HFFc6 (cell line): ENCODE measurements around the gene CEACAM4. TPM values are rescaled to one million over a fixed set of nuclear protein-coding genes. Genes with fewer than 3 reads are reported as not detected.

Experiments
- DNase-seq: peaks from one replicate; pipeline ENCODE4 v3.0.0-alpha.2; 2018
- H3K27ac Mint-ChIP-seq: 2 replicates; pipeline ENCODE4 v1.8.0; 2020; ENCODE audit warnings: mild to moderate bottlenecking, mixed read lengths
- H3K27me3 Mint-ChIP-seq: 2 replicates; pipeline ENCODE4 v1.8.0; 2021; ENCODE audit warnings: mild to moderate bottlenecking, moderate library complexity, mixed read lengths; ENCODE audit not compliant: insufficient read depth
- H3K36me3 Mint-ChIP-seq: 2 replicates; pipeline ENCODE4 v1.8.0; 2021; ENCODE audit warnings: low read depth, mixed read lengths
- H3K4me1 Mint-ChIP-seq: 2 replicates; pipeline ENCODE4 v1.8.0; 2020; ENCODE audit warnings: low read depth, mixed read lengths
- H3K4me3 Mint-ChIP-seq: 2 replicates; pipeline ENCODE4 v1.8.0; 2020; ENCODE audit warnings: mild to moderate bottlenecking, moderate library complexity, mixed read lengths
- H3K9me3 Mint-ChIP-seq: 2 replicates; pipeline ENCODE4 v1.8.0; 2020; ENCODE audit warnings: mild to moderate bottlenecking, mixed read lengths
- total RNA-seq, 6 experiments: library from RNA; stranded (reverse); fragmentation: NEBNext Ultra II Directional; extraction: Animal tissue kit (Norgen Biotek cat#: 25700); gene quantifications; 2 replicates in 1 of 6; 3 replicates in 5 of 6; pipeline ENCODE4 v1.2.3, GENCODE V29; 2021
- TF ChIP-seq, protein P1 (sequence below): fragments of 200-600 bp; sonication (generic); IDR thresholded peaks from 2 replicates; pipeline ENCODE4 v1.5.0; 2021; ENCODE audit warnings: antibody characterized with exemption, mild to moderate bottlenecking

The CEACAM4 gene
- total RNA-seq, 6 experiments from 2014 or later: not detected

DNA sequence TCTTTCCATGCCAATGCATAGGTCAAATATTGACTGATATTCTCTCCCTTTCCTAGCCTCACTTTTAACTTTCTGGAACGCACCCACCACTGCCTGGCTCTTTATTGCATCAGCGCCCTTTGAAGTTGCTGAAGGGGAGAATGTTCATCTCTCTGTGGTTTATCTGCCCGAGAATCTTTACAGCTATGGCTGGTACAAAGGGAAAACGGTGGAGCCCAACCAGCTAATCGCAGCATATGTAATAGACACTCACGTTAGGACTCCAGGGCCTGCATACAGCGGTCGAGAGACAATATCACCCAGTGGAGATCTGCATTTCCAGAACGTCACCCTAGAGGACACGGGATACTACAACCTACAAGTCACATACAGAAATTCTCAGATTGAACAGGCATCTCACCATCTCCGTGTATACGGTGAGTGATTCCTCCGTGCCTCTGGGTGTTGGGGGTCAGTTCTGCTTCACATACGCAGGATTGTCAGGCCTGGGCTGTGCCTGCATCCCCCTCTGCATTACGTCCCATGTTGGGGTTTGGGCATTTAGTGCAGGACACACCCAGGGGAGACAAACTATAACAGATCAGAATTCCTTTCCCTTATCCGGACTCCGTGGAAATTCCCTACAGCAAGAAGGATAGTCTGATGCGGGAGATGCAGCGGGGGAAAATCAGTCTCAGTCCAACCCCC, 49.6 kb downstream of the CEACAM4 start:
- DNase-seq: no peak
- no peaks in the 10 kb centered on the region; the same call in 1 of the 2 replicates for H3K36me3 Mint-ChIP-seq
- peaks cover 16% of the 10 kb centered on the region for H3K9me3 Mint-ChIP-seq
- TF ChIP-seq, protein P1, sequence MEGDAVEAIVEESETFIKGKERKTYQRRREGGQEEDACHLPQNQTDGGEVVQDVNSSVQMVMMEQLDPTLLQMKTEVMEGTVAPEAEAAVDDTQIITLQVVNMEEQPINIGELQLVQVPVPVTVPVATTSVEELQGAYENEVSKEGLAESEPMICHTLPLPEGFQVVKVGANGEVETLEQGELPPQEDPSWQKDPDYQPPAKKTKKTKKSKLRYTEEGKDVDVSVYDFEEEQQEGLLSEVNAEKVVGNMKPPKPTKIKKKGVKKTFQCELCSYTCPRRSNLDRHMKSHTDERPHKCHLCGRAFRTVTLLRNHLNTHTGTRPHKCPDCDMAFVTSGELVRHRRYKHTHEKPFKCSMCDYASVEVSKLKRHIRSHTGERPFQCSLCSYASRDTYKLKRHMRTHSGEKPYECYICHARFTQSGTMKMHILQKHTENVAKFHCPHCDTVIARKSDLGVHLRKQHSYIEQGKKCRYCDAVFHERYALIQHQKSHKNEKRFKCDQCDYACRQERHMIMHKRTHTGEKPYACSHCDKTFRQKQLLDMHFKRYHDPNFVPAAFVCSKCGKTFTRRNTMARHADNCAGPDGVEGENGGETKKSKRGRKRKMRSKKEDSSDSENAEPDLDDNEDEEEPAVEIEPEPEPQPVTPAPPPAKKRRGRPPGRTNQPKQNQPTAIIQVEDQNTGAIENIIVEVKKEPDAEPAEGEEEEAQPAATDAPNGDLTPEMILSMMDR: no peak
- H3K4me1 Mint-ChIP-seq: no peaks in the 10 kb centered on the region
- peaks cover 20% of the 10 kb centered on the region for H3K27me3 Mint-ChIP-seq
- no peak overlapping the region for H3K4me3 Mint-ChIP-seq
- H3K27ac Mint-ChIP-seq: no peak overlapping the region

DNA sequence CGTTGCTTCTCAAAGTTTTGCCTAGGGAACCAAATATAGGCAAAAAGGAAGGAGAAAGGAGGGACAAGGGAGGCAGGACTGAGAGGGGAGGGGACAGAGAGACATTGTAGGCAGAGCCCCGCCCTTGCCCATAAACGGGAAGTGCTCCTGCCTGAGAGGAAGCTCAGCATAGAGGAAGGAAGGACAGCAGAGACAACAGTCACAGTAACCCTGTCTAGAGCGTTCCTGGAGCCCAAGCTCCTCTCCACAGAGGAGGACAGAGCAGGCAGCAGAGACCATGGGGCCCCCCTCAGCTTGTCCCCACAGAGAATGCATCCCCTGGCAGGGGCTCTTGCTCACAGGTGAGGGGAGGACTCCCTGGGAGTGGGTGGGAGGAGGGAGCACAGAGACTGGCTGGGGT, 50.9 kb downstream of the CEACAM4 start, which contains the start of gene CEACAM21:
CEACAM21 (plus strand) TSS at position 169 of the 400 bp plus-strand sequence; CDS start at position 278, 109 bp downstream.
- H3K9me3 Mint-ChIP-seq: peaks cover 5% of the 10 kb centered on the region; the same call in 1 of the 2 replicates
- H3K4me1 Mint-ChIP-seq: no peaks in the 10 kb centered on the region
- DNase-seq: no peak
- no peaks in the 10 kb centered on the region for H3K36me3 Mint-ChIP-seq
- H3K4me3 Mint-ChIP-seq: no peak within 1 kb of the TSS
- TF ChIP-seq, protein P1: no peak
- no peak within 1 kb of the TSS for H3K27ac Mint-ChIP-seq
- peaks cover 22% of the 10 kb centered on the region for H3K27me3 Mint-ChIP-seq

DNA sequence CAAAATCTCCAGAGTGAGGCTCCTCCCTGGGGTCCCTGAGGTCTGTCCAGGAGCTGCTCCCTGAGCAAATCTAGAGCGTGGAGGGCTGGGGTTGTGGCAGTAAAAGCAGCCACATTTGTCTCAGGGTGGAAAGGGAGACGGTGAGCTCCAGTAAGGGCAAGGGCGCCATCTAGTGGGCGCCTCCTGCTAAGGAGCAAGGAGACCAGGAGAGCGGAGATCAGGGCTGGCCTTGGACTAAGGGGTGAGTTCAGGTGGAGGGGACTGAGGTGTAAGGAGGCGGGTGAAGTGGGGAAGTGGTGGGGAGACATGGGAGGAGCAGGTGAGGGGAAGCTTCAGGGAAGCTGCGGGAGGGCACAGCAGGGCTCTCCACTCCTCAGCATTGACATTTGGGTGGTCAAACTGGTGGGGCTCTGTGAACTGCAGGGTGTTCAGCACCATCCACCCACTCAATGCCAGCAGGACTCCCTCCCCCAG, 56.2 kb downstream of the CEACAM4 start:
- peak; percentile 54 for DNase-seq
- Mint-ChIP-seq H3K36me3 (no peaks in the 10 kb centered on the region), H3K27ac (no peak overlapping the region), H3K4me1 (no peaks in the 10 kb centered on the region), H3K4me3 (no peak overlapping the region), H3K27me3 (peaks cover 22% of the 10 kb centered on the region), H3K9me3 (no peaks in the 10 kb centered on the region)
- TF ChIP-seq, protein P1: peak; percentile 92

DNA sequence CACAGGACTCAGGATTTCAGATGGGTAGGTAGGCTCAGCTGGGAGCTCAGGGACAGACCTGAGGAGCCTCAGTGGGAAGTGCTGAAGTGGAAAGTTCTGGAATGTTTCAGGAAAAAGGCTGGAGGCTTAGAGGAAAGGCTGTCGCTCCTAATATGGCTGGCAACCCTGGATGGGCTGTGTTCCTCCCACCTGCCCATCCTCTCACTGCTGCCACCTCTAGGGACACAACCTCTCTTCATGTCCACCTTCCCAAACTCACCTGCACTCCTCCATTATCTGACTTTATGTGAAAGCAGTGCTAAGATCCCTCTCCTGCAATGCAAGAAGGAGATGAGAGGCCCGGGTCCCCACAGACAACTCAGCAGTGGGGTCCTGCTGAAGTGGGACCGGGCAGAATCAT, 56.7 kb downstream of the CEACAM4 start:
- Mint-ChIP-seq H3K36me3 (no peaks in the 10 kb centered on the region), H3K27ac (no peak overlapping the region), H3K27me3 (peaks cover 22% of the 10 kb centered on the region), H3K4me1 (no peaks in the 10 kb centered on the region), H3K9me3 (no peaks in the 10 kb centered on the region), H3K4me3 (no peak overlapping the region)
- DNase-seq: no peak
- TF ChIP-seq, protein P1: no peak

DNA sequence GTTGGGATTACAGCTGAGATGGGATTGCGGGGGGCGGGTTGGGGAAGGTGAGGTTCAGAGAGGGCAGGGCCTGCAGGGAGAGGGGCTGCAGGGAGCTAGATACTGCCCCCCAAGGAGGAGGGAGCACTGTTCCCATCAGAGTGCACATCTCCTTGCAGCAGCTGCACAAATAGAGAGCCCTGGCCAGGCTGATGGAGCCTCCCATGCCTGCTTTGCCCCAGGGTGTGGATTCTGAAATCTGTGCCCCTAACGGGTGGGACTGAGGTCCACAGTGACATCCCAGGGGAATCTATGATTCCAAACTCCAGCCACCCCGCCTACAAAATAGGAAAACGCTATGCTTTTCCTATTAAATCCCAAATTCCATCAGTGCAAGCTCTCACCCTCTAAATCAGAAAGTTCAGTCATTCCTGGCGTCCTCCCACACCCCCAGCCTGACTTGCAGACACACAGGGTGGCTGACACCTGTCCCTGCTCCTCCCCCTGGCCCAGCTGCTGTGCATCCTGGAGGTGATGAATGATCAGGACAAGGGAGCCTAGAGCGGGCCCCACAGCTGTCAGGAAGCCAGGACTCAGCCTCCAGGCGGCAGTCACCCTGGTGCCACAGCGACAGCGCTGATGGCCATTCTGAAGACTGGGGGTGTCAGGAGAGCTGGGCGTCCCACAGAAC, 57.3 kb downstream of the CEACAM4 start:
- TF ChIP-seq, protein P1: no peak
- no peak overlapping the region for H3K27ac Mint-ChIP-seq
- DNase-seq: no peak
- no peak overlapping the region for H3K4me3 Mint-ChIP-seq
- H3K27me3 Mint-ChIP-seq: peaks cover 24% of the 10 kb centered on the region
- no peaks in the 10 kb centered on the region for H3K36me3 Mint-ChIP-seq
- no peaks in the 10 kb centered on the region for H3K9me3 Mint-ChIP-seq
- no peaks in the 10 kb centered on the region for H3K4me1 Mint-ChIP-seq

Other genes starting within 250 kb of the CEACAM4 start
- 10 to 100 TPM; 16.5 to 23.5 (median 18.1) TPM for gene EXOSC5, start 229.7 kb downstream of the CEACAM4 start, total RNA-seq
- gene BCKDHA, start 229.3 kb downstream of the CEACAM4 start, total RNA-seq: 10 to 100 TPM in 3 of 6 experiments, 1 to 10 TPM in 3; 7.8 to 17.6 (median 9.8) TPM
- gene B3GNT8, start 199.7 kb downstream of the CEACAM4 start, total RNA-seq: 1 to 10 TPM in 3 of 6 experiments, under 1 TPM in 3; 0.47 to 2.1 (median 0.99) TPM
- gene DMAC2, start 187.2 kb downstream of the CEACAM4 start, total RNA-seq: 10 to 100 TPM; 42.8 to 52.2 (median 46.3) TPM
- not detected for gene ERICH4, start 183.9 kb downstream of the CEACAM4 start, total RNA-seq
- gene CEACAM21, start 50.9 kb downstream of the CEACAM4 start, total RNA-seq: not detected
- not detected for gene CEACAM7, start 61.2 kb upstream of the CEACAM4 start, total RNA-seq
- gene CEACAM5, start 81.6 kb upstream of the CEACAM4 start, total RNA-seq: under 1 TPM in 1 of 6 experiments, not detected in 5; 0.31 TPM
- gene CEACAM6, start 128.5 kb upstream of the CEACAM4 start, total RNA-seq: not detected
- gene CEACAM3, start 169.5 kb upstream of the CEACAM4 start, total RNA-seq: not detected
- gene LYPD4, start 217.6 kb upstream of the CEACAM4 start, total RNA-seq: not detected
- not detected for gene DMRTC2, start 218.0 kb upstream of the CEACAM4 start, total RNA-seq
- 1,000 to 10,000 TPM; 2,312 to 2,495 (median 2,438) TPM for gene RPS19, start 233.2 kb upstream of the CEACAM4 start, total RNA-seq